AG10803 (cell line): ENCODE measurements around the gene OVAAL.

Experiments used
- DNase-seq: peaks from one replicate; pipeline ENCODE4 v3.0.0; 2010; ENCODE audit warnings: low read depth
- H3K4me3 ChIP-seq: 2 replicates; pipeline ENCODE4 v1.5.1; 2011; ENCODE audit warnings: mild to moderate bottlenecking, low read length, control low read depth
- CTCF ChIP-seq: conservative IDR thresholded peaks from 2 replicates; pipeline ENCODE4 v1.5.1; 2011; ENCODE audit warnings: mild to moderate bottlenecking, low read length, control low read depth, inconsistent platforms

Gene OVAAL

GRCh38 chr1:180563026-180563827 is 4.5 kb downstream of the OVAAL start:
- DNase-seq, result peak; percentile 60
- H3K4me3 ChIP-seq, result no peak overlapping the region
- no peak for TF ChIP-seq CTCF

- H3K4me3 ChIP-seq, result no peak overlapping the region
- DNase-seq, result no peak
- TF ChIP-seq CTCF, result no peak
Measured at GRCh38 chr1:180565121-180565871, 6.5 kb downstream of the OVAAL start.

GRCh38 chr1:180566026-180566425 is 7.3 kb downstream of the OVAAL start:
- DNase-seq, result no peak
- H3K4me3 ChIP-seq, result no peak overlapping the region
- TF ChIP-seq CTCF, result no peak

GRCh38 chr1:180566495-180566894 is 7.7 kb downstream of the OVAAL start:
- no peak for DNase-seq
- TF ChIP-seq CTCF, result no peak
- H3K4me3 ChIP-seq, result no peak overlapping the region

- no peak overlapping the region for H3K4me3 ChIP-seq
- DNase-seq, result peak; percentile 40
- no peak for TF ChIP-seq CTCF
Measured at GRCh38 chr1:180567654-180568053, 8.9 kb downstream of the OVAAL start.

- no peak overlapping the region for H3K4me3 ChIP-seq
- no peak for DNase-seq
- no peak for TF ChIP-seq CTCF
Measured at GRCh38 chr1:180568184-180568583, 9.4 kb downstream of the OVAAL start.
